ENCODE results near the gene CPM.

GRCh38 chr12:68870443-68870842 lies 62.5 kb downstream of the CPM start:
- TF ChIP-seq KAT2A (conservative IDR thresholded peaks at IDR 0.05; ENCODE audit: control insufficient read depth, low read depth, low read length) (no peak), BHLHE40 (IDR thresholded peaks at IDR 0.05; ENCODE audit: borderline replicate concordance in 1 of 2, low read depth in 2 of 2, low read length in 1 of 2) (no peak), SMAD5 (IDR thresholded peaks at IDR 0.05; ENCODE audit: low read depth) (no peak)

Measured in GM12878 (cell line).